ENCODE measurements around the gene WNT3A.
"Not testable (repeated sequence)": the region's sequence is repeated elsewhere in the genome, so short reads cannot be mapped to it uniquely, and the experiment has no call there.

WNT3A gene

GRCh38 chr1:228015276-228016180 lies 8.7 kb downstream of the WNT3A start:
- Histone ChIP-seq H3K9ac (ENCODE audit: low read depth, low read length) (no peak overlapping the region), H3K4me1 (ENCODE audit: insufficient read depth, low read length) (no peaks in the 10 kb centered on the region), H3K9me3 (ENCODE audit: insufficient read depth, low read depth, low read length) (no peaks in the 10 kb centered on the region), H3K4me3 (ENCODE audit: low read length) (no peak overlapping the region), H3K27ac (ENCODE audit: low read depth, low read length) (no peak overlapping the region), H3K36me3 (ENCODE audit: insufficient read depth, low read length) (no peaks in the 10 kb centered on the region), H3K27me3 (ENCODE audit: insufficient read depth, low read length) (peaks cover 52% of the 10 kb centered on the region)
- 84% methylated on average over 18 of the region's 21 CpGs for WGBS

GRCh38 chr1:228016181-228016510 lies 9.3 kb downstream of the WNT3A start:
- WGBS: 91% methylated on average over 2 of the region's 2 CpGs

GRCh38 chr1:228016653-228017355 lies 10.0 kb downstream of the WNT3A start:
- Histone ChIP-seq H3K27ac (ENCODE audit: low read depth, low read length) (no peak overlapping the region), H3K4me3 (ENCODE audit: low read length) (no peak overlapping the region), H3K27me3 (ENCODE audit: insufficient read depth, low read length) (peaks cover 39% of the 10 kb centered on the region), H3K9me3 (ENCODE audit: insufficient read depth, low read depth, low read length) (no peaks in the 10 kb centered on the region), H3K4me1 (ENCODE audit: insufficient read depth, low read length) (no peaks in the 10 kb centered on the region), H3K36me3 (ENCODE audit: insufficient read depth, low read length) (no peaks in the 10 kb centered on the region), H3K9ac (ENCODE audit: low read depth, low read length) (no peak overlapping the region)
- WGBS: 80% methylated on average over 12 of the region's 12 CpGs

More at GRCh38 chr1:228016181-228016510, 9.3 kb downstream of the WNT3A start:
- no peaks in the 10 kb centered on the region for H3K9me3 ChIP-seq (ENCODE audit: insufficient read depth, low read depth, low read length)
- H3K9ac ChIP-seq (ENCODE audit: low read depth, low read length): no peak overlapping the region
- peaks cover 45% of the 10 kb centered on the region for H3K27me3 ChIP-seq (ENCODE audit: insufficient read depth, low read length)
- H3K36me3 ChIP-seq (ENCODE audit: insufficient read depth, low read length): no peaks in the 10 kb centered on the region
- H3K4me3 ChIP-seq (ENCODE audit: low read length): no peak overlapping the region
- H3K27ac ChIP-seq (ENCODE audit: low read depth, low read length): no peak overlapping the region
- no peaks in the 10 kb centered on the region for H3K4me1 ChIP-seq (ENCODE audit: insufficient read depth, low read length)

- H3K9ac ChIP-seq (ENCODE audit: low read depth, low read length): no peak overlapping the region
- no peaks in the 10 kb centered on the region for H3K36me3 ChIP-seq (ENCODE audit: insufficient read depth, low read length)
- no peak overlapping the region for H3K4me3 ChIP-seq (ENCODE audit: low read length)
- H3K4me1 ChIP-seq (ENCODE audit: insufficient read depth, low read length): no peaks in the 10 kb centered on the region
- 93% methylated on average over 15 of the region's 16 CpGs for WGBS
- H3K27me3 ChIP-seq (ENCODE audit: insufficient read depth, low read length): peaks cover 31% of the 10 kb centered on the region
- no peaks in the 10 kb centered on the region for H3K9me3 ChIP-seq (ENCODE audit: insufficient read depth, low read depth, low read length)
- H3K27ac ChIP-seq (ENCODE audit: low read depth, low read length): no peak overlapping the region
These were observed 10.7 kb downstream of the WNT3A start for GRCh38 chr1:228017356-228018124.

- Histone ChIP-seq H3K27ac (ENCODE audit: low read depth, low read length) (no peak overlapping the region), H3K9ac (ENCODE audit: low read depth, low read length) (no peak overlapping the region), H3K36me3 (ENCODE audit: insufficient read depth, low read length) (no peaks in the 10 kb centered on the region), H3K27me3 (ENCODE audit: insufficient read depth, low read length) (peaks cover 30% of the 10 kb centered on the region), H3K4me3 (ENCODE audit: low read length) (no peak overlapping the region), H3K4me1 (ENCODE audit: insufficient read depth, low read length) (no peaks in the 10 kb centered on the region), H3K9me3 (ENCODE audit: insufficient read depth, low read depth, low read length) (no peaks in the 10 kb centered on the region)
- 82% methylated on average over 5 of the region's 5 CpGs for WGBS
These were observed 11.3 kb downstream of the WNT3A start for GRCh38 chr1:228018125-228018398.

- H3K27me3 ChIP-seq (ENCODE audit: insufficient read depth, low read length): peaks cover 30% of the 10 kb centered on the region
- no peak overlapping the region for H3K27ac ChIP-seq (ENCODE audit: low read depth, low read length)
- no peaks in the 10 kb centered on the region for H3K4me1 ChIP-seq (ENCODE audit: insufficient read depth, low read length)
- no peaks in the 10 kb centered on the region for H3K9me3 ChIP-seq (ENCODE audit: insufficient read depth, low read depth, low read length)
- WGBS: 79% methylated on average over 9 of the region's 9 CpGs
- no peak overlapping the region for H3K4me3 ChIP-seq (ENCODE audit: low read length)
- no peaks in the 10 kb centered on the region for H3K36me3 ChIP-seq (ENCODE audit: insufficient read depth, low read length)
- H3K9ac ChIP-seq (ENCODE audit: low read depth, low read length): no peak overlapping the region
These were observed 12.3 kb downstream of the WNT3A start for GRCh38 chr1:228018961-228019721.

- not testable (repeated sequence) for H3K4me3 ChIP-seq (ENCODE audit: low read length); H3K4me1 ChIP-seq (ENCODE audit: insufficient read depth, low read length); H3K27ac ChIP-seq (ENCODE audit: low read depth, low read length); H3K9me3 ChIP-seq (ENCODE audit: insufficient read depth, low read depth, low read length); H3K9ac ChIP-seq (ENCODE audit: low read depth, low read length); H3K36me3 ChIP-seq (ENCODE audit: insufficient read depth, low read length)
- WGBS: 92% methylated on average over 5 of the region's 5 CpGs
- H3K27me3 ChIP-seq (ENCODE audit: insufficient read depth, low read length): peaks cover 28% of the 10 kb centered on the region
These were observed 12.9 kb downstream of the WNT3A start for GRCh38 chr1:228019722-228020083.

- Histone ChIP-seq H3K36me3 (ENCODE audit: insufficient read depth, low read length) (no peaks in the 10 kb centered on the region), H3K27me3 (ENCODE audit: insufficient read depth, low read length) (peaks cover 30% of the 10 kb centered on the region), H3K4me1 (ENCODE audit: insufficient read depth, low read length) (no peaks in the 10 kb centered on the region), H3K27ac (ENCODE audit: low read depth, low read length) (no peak overlapping the region), H3K9ac (ENCODE audit: low read depth, low read length) (no peak overlapping the region), H3K4me3 (ENCODE audit: low read length) (no peak overlapping the region), H3K9me3 (ENCODE audit: insufficient read depth, low read depth, low read length) (no peaks in the 10 kb centered on the region)
- 94% methylated on average over 18 of the region's 18 CpGs for WGBS
These were observed 14.0 kb downstream of the WNT3A start for GRCh38 chr1:228020686-228021354.

- H3K36me3 ChIP-seq (ENCODE audit: insufficient read depth, low read length): no peaks in the 10 kb centered on the region
- H3K27ac ChIP-seq (ENCODE audit: low read depth, low read length): no peak overlapping the region
- peaks cover 30% of the 10 kb centered on the region for H3K27me3 ChIP-seq (ENCODE audit: insufficient read depth, low read length)
- H3K4me3 ChIP-seq (ENCODE audit: low read length): no peak overlapping the region
- 83% methylated on average over 21 of the region's 21 CpGs for WGBS
- H3K9me3 ChIP-seq (ENCODE audit: insufficient read depth, low read depth, low read length): no peaks in the 10 kb centered on the region
- no peaks in the 10 kb centered on the region for H3K4me1 ChIP-seq (ENCODE audit: insufficient read depth, low read length)
- H3K9ac ChIP-seq (ENCODE audit: low read depth, low read length): no peak overlapping the region
These were observed 14.7 kb downstream of the WNT3A start for GRCh38 chr1:228021355-228022030.

GRCh38 chr1:228022571-228023293 lies 15.9 kb downstream of the WNT3A start:
- no peaks in the 10 kb centered on the region for H3K36me3 ChIP-seq (ENCODE audit: insufficient read depth, low read length)
- H3K4me3 ChIP-seq (ENCODE audit: low read length): no peak overlapping the region
- no peaks in the 10 kb centered on the region for H3K9me3 ChIP-seq (ENCODE audit: insufficient read depth, low read depth, low read length)
- peaks cover 34% of the 10 kb centered on the region for H3K27me3 ChIP-seq (ENCODE audit: insufficient read depth, low read length)
- no peak overlapping the region for H3K27ac ChIP-seq (ENCODE audit: low read depth, low read length)
- no peak overlapping the region for H3K9ac ChIP-seq (ENCODE audit: low read depth, low read length)
- H3K4me1 ChIP-seq (ENCODE audit: insufficient read depth, low read length): no peaks in the 10 kb centered on the region
- 92% methylated on average over 27 of the region's 28 CpGs for WGBS

Data from HUES64 (cell line).